H1 (cell line): ENCODE data around the gene GMPPA. TPM values are rescaled to one million over a fixed set of nuclear protein-coding genes. Genes with fewer than 3 reads are reported as not detected.

Experiments
- CTCF ChIA-PET: fragments of 300-600 bp; sonication (Branson Sonifier 250); formaldehyde crosslinking; loops from one replicate; lab custom pipeline; 2021; ENCODE audit not compliant: partially characterized antibody; lab: Charles Lee
- POLR2A ChIA-PET: fragments of 300-600 bp; sonication (Branson Sonifier 250); formaldehyde crosslinking; loops from one replicate; lab custom pipeline; 2021; ENCODE audit warnings: inconsistent platforms; ENCODE audit not compliant: partially characterized antibody; lab: Charles Lee
- DNase-seq, 2 experiments: peaks; one replicate each; pipeline versions ENCODE4 v3.0.0 to v3.0.0-alpha.2; 2010 to 2022; ENCODE audit warnings: low spot score in 2 of 2, low read depth in 1 of 2, mixed read lengths in 1 of 2
- FAIRE-seq: peaks from 2 replicates; lab custom pipeline; 2011; peaks lifted over from hg19 to GRCh38; lab: Jason Lieb, UNC
- H2AFZ ChIP-seq: 2 replicates; pipeline ENCODE4 v1.8.1; 2012; ENCODE audit warnings: low read length, inconsistent platforms
- H2AK5ac ChIP-seq: 2 replicates; pipeline ENCODE4 v1.6.1; 2013; ENCODE audit warnings: low read depth, low read length
- H2BK120ac ChIP-seq: replicated peaks from 2 replicates; pipeline ENCODE3; 2013; ENCODE audit warnings: low read depth, low read length, inconsistent platforms
- H2BK12ac ChIP-seq: 2 replicates; pipeline ENCODE4 v1.6.1; 2013; ENCODE audit warnings: low read depth, low read length
- H2BK15ac ChIP-seq: 2 replicates; pipeline ENCODE4 v1.6.1; 2013; ENCODE audit warnings: low read length
- H2BK20ac ChIP-seq: 2 replicates; pipeline ENCODE4 v1.6.1; 2013; ENCODE audit warnings: low read length
- H2BK5ac ChIP-seq: 2 replicates; pipeline ENCODE4 v1.6.1; 2013; ENCODE audit warnings: low read depth, low read length
- H3K14ac ChIP-seq: 2 replicates; pipeline ENCODE4 v1.6.1; 2013; ENCODE audit warnings: inconsistent platforms; ENCODE audit not compliant: insufficient read length
- H3K18ac ChIP-seq: 2 replicates; pipeline ENCODE4 v1.6.1; 2013; ENCODE audit warnings: low read length; ENCODE audit errors: extremely low read depth
- H3K23ac ChIP-seq: 2 replicates; pipeline ENCODE4 v1.6.1; 2013; ENCODE audit warnings: inconsistent platforms; ENCODE audit not compliant: insufficient read length
- H3K23me2 ChIP-seq: 2 replicates; pipeline ENCODE4 v1.6.1; 2013; ENCODE audit warnings: low read depth, low read length
- H3K27ac ChIP-seq: 2 replicates; pipeline ENCODE4 v1.6.1; 2011; ENCODE audit warnings: low read depth, low read length, inconsistent platforms
- H3K27me3 ChIP-seq, 4 experiments: replicated peaks in 1 of 4; 1 replicate in 1 of 4; 2 replicates in 3 of 4; pipeline versions ENCODE4 v1.6.1 to v1.8.1; 2011 to 2013; ENCODE audit warnings: low read length in 3 of 4, mild to moderate bottlenecking in 3 of 4, inconsistent platforms in 2 of 4, mixed read lengths in 2 of 4, moderate library complexity in 1 of 4; ENCODE audit not compliant: control insufficient read depth in 3 of 4, insufficient read depth in 3 of 4; ENCODE audit errors: extremely low read depth in 1 of 4
- H3K36me3 ChIP-seq, 4 experiments: 2 replicates each; pipeline versions ENCODE4 v1.6.1 to v1.8.1; 2011 to 2013; ENCODE audit warnings: mild to moderate bottlenecking in 4 of 4, low read length in 3 of 4, moderate library complexity in 2 of 4, control low read depth in 1 of 4, inconsistent platforms in 1 of 4; ENCODE audit not compliant: insufficient read depth in 4 of 4, control insufficient read depth in 2 of 4
- H3K4ac ChIP-seq: replicated peaks from 2 replicates; pipeline ENCODE3; 2013; ENCODE audit warnings: low read length, low read depth, mixed read lengths, inconsistent platforms; ENCODE audit not compliant: insufficient read length
- H3K4me1 ChIP-seq, 4 experiments: replicated peaks in 1 of 4; 1 replicate in 1 of 4; 2 replicates in 3 of 4; pipeline versions ENCODE4 v1.6.1 to v1.8.1; 2011 to 2013; ENCODE audit warnings: low read length in 3 of 4, inconsistent platforms in 2 of 4, mixed read lengths in 1 of 4; ENCODE audit not compliant: insufficient read depth in 4 of 4, control insufficient read depth in 3 of 4
- H3K4me2 ChIP-seq, 2 experiments: 2 replicates each; pipeline versions ENCODE4 v1.6.1 to v1.8.1; 2011 to 2013; ENCODE audit warnings: low read depth in 2 of 2, low read length in 2 of 2, control low read depth in 1 of 2, inconsistent platforms in 1 of 2, mild to moderate bottlenecking in 1 of 2; ENCODE audit not compliant: insufficient read depth in 1 of 2
- H3K4me3 ChIP-seq, 4 experiments: fragments of 200-600, 300-600 bp in 1 of 4; sonication (generic), shearing (Covaris generic), sonication (Bioruptor Twin) in 1 of 4; 2 replicates each; pipeline versions ENCODE4 v1.5.1 to v1.8.1; 2011 to 2016; ENCODE audit warnings: low read length in 4 of 4, low read depth in 3 of 4, control low read depth in 2 of 4, inconsistent platforms in 2 of 4, mild to moderate bottlenecking in 2 of 4, mixed read lengths in 1 of 4, moderate library complexity in 1 of 4; ENCODE audit not compliant: insufficient read depth in 2 of 4; ENCODE audit errors: extremely low read depth in 1 of 4
- H3K56ac ChIP-seq: replicated peaks from 2 replicates; pipeline ENCODE3; 2013; ENCODE audit warnings: low read depth, mild to moderate bottlenecking, mixed read lengths, low read length, inconsistent platforms; ENCODE audit not compliant: insufficient read length
- H3K79me1 ChIP-seq: 2 replicates; pipeline ENCODE4 v1.6.1; 2013; ENCODE audit warnings: low read depth, low read length, control low read depth
- H3K79me2 ChIP-seq, 2 experiments: 2 replicates each; pipeline versions ENCODE4 v1.6.1 to v1.8.1; 2012 to 2013; ENCODE audit warnings: low read length in 2 of 2, mild to moderate bottlenecking in 2 of 2, inconsistent platforms in 1 of 2; ENCODE audit not compliant: insufficient read depth in 2 of 2, control insufficient read depth in 1 of 2
- H3K9ac ChIP-seq, 4 experiments: replicated peaks in 1 of 4; 1 replicate in 1 of 4; 2 replicates in 3 of 4; pipeline versions ENCODE4 v1.6.1 to v1.8.1; 2011 to 2013; ENCODE audit warnings: low read depth in 3 of 4, low read length in 3 of 4, control low read depth in 2 of 4, mild to moderate bottlenecking in 2 of 4, moderate library complexity in 2 of 4, inconsistent platforms in 1 of 4; ENCODE audit errors: extremely low read depth in 1 of 4
- H3K9me3 ChIP-seq, 2 experiments: 2 replicates each; pipeline versions ENCODE4 v1.6.1 to v1.8.1; 2012 to 2013; ENCODE audit warnings: mild to moderate bottlenecking in 2 of 2, moderate library complexity in 2 of 2, control low read depth in 1 of 2, inconsistent platforms in 1 of 2, low read depth in 1 of 2, low read length in 1 of 2, mixed read lengths in 1 of 2; ENCODE audit not compliant: insufficient read depth in 2 of 2
- H4K20me1 ChIP-seq, 2 experiments: replicated peaks in 1 of 2; 2 replicates each; pipeline versions ENCODE3 to v1.8.1; 2011 to 2013; ENCODE audit warnings: inconsistent platforms in 2 of 2, low read length in 2 of 2, mild to moderate bottlenecking in 1 of 2; ENCODE audit not compliant: insufficient read depth in 2 of 2, control insufficient read depth in 1 of 2
- H4K5ac ChIP-seq: 2 replicates; pipeline ENCODE4 v1.6.1; 2013; ENCODE audit warnings: low read length, low read depth, mixed read lengths, inconsistent platforms; ENCODE audit not compliant: insufficient read length
- H4K8ac ChIP-seq: 2 replicates; pipeline ENCODE4 v1.8.0; 2013; ENCODE audit warnings: mild to moderate bottlenecking, moderate library complexity, low read length, inconsistent platforms; ENCODE audit not compliant: insufficient read depth; ENCODE audit errors: extremely low read depth
- H4K91ac ChIP-seq: replicated peaks from 2 replicates; pipeline ENCODE3; 2013; ENCODE audit warnings: low read length, mixed read lengths, inconsistent platforms; ENCODE audit not compliant: insufficient read length
- ASH2L ChIP-seq: fragments of 200-600, 300-600 bp; sonication (generic); IDR thresholded peaks from one replicate; pipeline ENCODE4 v1.7.1; 2017; ENCODE audit warnings: low read length
- ATF2 ChIP-seq: IDR thresholded peaks from 2 replicates; pipeline ENCODE4 v1.6.1; 2012; ENCODE audit warnings: low read length, inconsistent platforms
- ATF3 ChIP-seq: IDR thresholded peaks from 2 replicates; pipeline ENCODE4 v1.6.1; 2011; ENCODE audit warnings: low read depth, mild to moderate bottlenecking, low read length; ENCODE audit not compliant: insufficient read depth
- CHD2 ChIP-seq: IDR thresholded peaks from 2 replicates; pipeline ENCODE4 v1.6.1; 2012; ENCODE audit warnings: low read length, improper control_type of control experiment
- KDM1A ChIP-seq: fragments of 200-600, 300-600 bp; sonication (generic); IDR thresholded peaks from 2 replicates; pipeline ENCODE4 v1.7.1; 2016; ENCODE audit warnings: mild to moderate bottlenecking, low read length, borderline replicate concordance
- POU5F1 ChIP-seq: IDR thresholded peaks from 2 replicates; pipeline ENCODE4 v1.6.1; 2011; ENCODE audit warnings: low read depth, mild to moderate bottlenecking, low read length, moderate library complexity
- RBBP5 ChIP-seq: IDR thresholded peaks from 2 replicates; pipeline ENCODE4 v1.7.1; 2012; ENCODE audit warnings: low read depth, mild to moderate bottlenecking, inconsistent platforms, low read length, moderate library complexity, borderline replicate concordance
- SAP30 ChIP-seq: fragments of 300-600 bp; sonication (generic); IDR thresholded peaks from 2 replicates; pipeline ENCODE4 v1.7.1; 2012; ENCODE audit warnings: low read length, moderate library complexity, mild to moderate bottlenecking, inconsistent platforms; ENCODE audit not compliant: insufficient read depth, insufficient replicate concordance
- SIRT6 ChIP-seq: IDR thresholded peaks from one replicate; pipeline ENCODE4 v1.7.1; 2012; ENCODE audit warnings: low read length, inconsistent platforms
- TBP ChIP-seq: IDR thresholded peaks from 2 replicates; pipeline ENCODE4 v1.6.1; 2011; ENCODE audit warnings: low read depth, low read length, improper control_type of control experiment
- ZNF274 ChIP-seq: IDR thresholded peaks from 2 replicates; pipeline ENCODE4 v1.7.0; 2012; ENCODE audit warnings: low read length, borderline replicate concordance; ENCODE audit errors: extremely low read depth
- WGBS, 2 experiments: shearing (Covaris generic) in 1 of 2; methylation state at CpG; one replicate each; pipeline versions ENCODE4 v1.1.6 to v1.1.7; 2013 to 2015; ENCODE audit warnings: low lambda C conversion rate in 2 of 2, mixed read lengths in 2 of 2, inconsistent platforms in 1 of 2, low coverage in 1 of 2, missing lambda C conversion rate in 1 of 2; ENCODE audit not compliant: insufficient replicate concordance in 2 of 2, insufficient coverage in 1 of 2, insufficient read length in 1 of 2; ENCODE audit errors: extremely low coverage in 1 of 2, missing lambda C conversion rate in 1 of 2; 5-methylcytosine and 5-hydroxymethylcytosine counted together
- polyA plus RNA-seq, 7 experiments: library from polyadenylated mRNA; depleted of rRNA in 3 of 7; stranded (reverse) in 5 of 7; unstranded in 2 of 7; fragments of >200 nt in 5 of 7; fragments of 200-250 nt in 2 of 7; gene quantifications; 1 replicate in 5 of 7; 2 replicates in 1 of 7; 4 replicates in 1 of 7; pipeline versions ENCODE4 v1.2.1 to v1.2.3, GENCODE V29; 2011 to 2013; ENCODE audit warnings: missing spikeins in 2 of 7, mixed read lengths in 2 of 7
- total RNA-seq: library from RNA; stranded (reverse); fragmentation: NEBNext Ultra II Directional; extraction: Animal tissue kit (Norgen Biotek cat#: 25700); gene quantifications from 2 replicates; pipeline ENCODE4 v1.2.1, GENCODE V29; 2021

GMPPA gene
- total and polyA plus RNA-seq, 2 of the 8 experiments (the other 6 are each of a cell fraction or from before 2014, with no cell fraction given) = 34.3 to 98.8 TPM

- Histone ChIP-seq H2BK120ac (no peak overlapping the region), H3K36me3 (peaks cover 0 to 13% (median 0%) of the 10 kb centered on the region in 4 experiments; a peak in 3 of 8 replicates)
- FAIRE-seq = no peak
These were observed 55.7 kb downstream of the GMPPA start for GRCh38 chr2:219554350-219554749.

More at GRCh38 chr2:219554350-219554749, 55.7 kb downstream of the GMPPA start:
- Histone ChIP-seq H3K27ac (no peak overlapping the region), H3K4me1 (peaks cover 0 to 15% (median 8%) of the 10 kb centered on the region in 4 experiments; a peak in 6 of 7 replicates), H3K79me1 (peaks cover 2% of the 10 kb centered on the region; the same call in 1 of the 2 replicates), H3K9me3 (no peaks in the 10 kb centered on the region), H3K4me3 (no peak overlapping the region), H4K91ac (no peak overlapping the region), H3K23ac (no peak overlapping the region), H4K8ac (no peak overlapping the region), H3K14ac (no peak overlapping the region), H3K79me2 (no peaks in the 10 kb centered on the region), H3K4me2 (no peak overlapping the region; a peak in 1 of 4 replicates), H3K4ac (no peak overlapping the region), H3K18ac (no peak overlapping the region), H2AFZ (no peak overlapping the region), H2BK12ac (no peak overlapping the region), H4K20me1 (peaks cover 0 to 7% of the 10 kb centered on the region in 2 experiments), H3K9ac (no peak overlapping the region), H2BK15ac (no peak overlapping the region), H3K23me2 (peaks cover 17% of the 10 kb centered on the region; the same call in 1 of the 2 replicates), H3K27me3 (peaks cover 0 to 15% (median 13%) of the 10 kb centered on the region in 4 experiments; a peak in 6 of 7 replicates), H3K56ac (no peak overlapping the region), H2AK5ac (peak overlapping the region; percentile 93; the same call in 1 of the 2 replicates), H2BK5ac (no peak overlapping the region), H4K5ac (no peak overlapping the region), H2BK20ac (no peak overlapping the region)
- TF ChIP-seq TBP (no peak), POU5F1 (no peak), SIRT6 (no peak), ATF3 (no peak), ATF2 (no peak), RBBP5 (no peak), KDM1A (no peak), ZNF274 (no peak), SAP30 (no peak), ASH2L (no peak), CHD2 (no peak)
- ChIA-PET POLR2A (interaction anchor here (1.0 to 17.5 kb wide), 6 partner anchors 7 to 48 kb away, joined by 3 to 293 read pairs (median 4); partner anchors contain the start of genes CHPF, INHA, OBSL1 and STK11IP), CTCF (interaction anchor here (1.0 to 19.7 kb wide), 4 partner anchors 12 to 43 kb away, joined by 3 to 293 read pairs (median 8); partner anchors contain the start of genes ASIC4, CHPF and TMEM198)
- WGBS, 2 experiments = 92% methylated on average over 15 of the region's 15 CpGs; no CpG with 5 or more reads in 1 of the 2 experiments
- no peak for DNase-seq
